HT-29 (cell line): ENCODE data around the gene HUS1B. TPM values are rescaled to one million over a fixed set of nuclear protein-coding genes. Genes with fewer than 3 reads are reported as not detected.

Experiments
- DNase-seq: peaks from one replicate; pipeline ENCODE4 v3.0.0-alpha.2; 2015; ENCODE audit warnings: low spot score
- total RNA-seq: library from RNA; depleted of rRNA; stranded (reverse); fragments of >200 nt; shearing (Covaris generic); gene quantifications from 2 replicates; pipeline ENCODE4 v1.2.3, GENCODE V29; 2014; rRNA removed

HUS1B gene
- total RNA-seq, 1 experiment from 2014 or later = 1.1 TPM

- DNase-seq = no peak
Observed at GRCh38 chr6:622462-622861, 34.4 kb downstream of the HUS1B start.

- DNase-seq = no peak
Observed at GRCh38 chr6:621931-622330, 35.0 kb downstream of the HUS1B start.

DNA sequence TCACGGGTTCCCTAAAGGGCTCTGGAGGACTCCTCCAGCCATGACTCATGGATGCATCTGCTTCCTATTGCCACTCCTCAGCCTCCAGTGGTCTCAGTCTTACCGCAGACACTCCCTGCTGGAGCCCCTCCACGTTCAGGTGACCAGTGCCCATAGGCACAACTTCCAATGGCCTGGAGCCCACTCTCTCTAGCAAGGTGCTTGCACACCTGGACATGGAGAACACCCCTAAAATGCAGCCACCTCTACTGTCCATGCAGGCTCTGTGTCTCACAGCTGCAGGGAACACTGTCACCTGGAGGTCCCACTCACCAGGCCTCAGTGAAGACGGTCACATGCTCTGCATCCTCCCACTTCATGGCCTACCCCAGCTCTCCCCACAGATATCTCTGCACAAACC is 36.0 kb downstream of the HUS1B start:
- DNase-seq = no peak

DNA sequence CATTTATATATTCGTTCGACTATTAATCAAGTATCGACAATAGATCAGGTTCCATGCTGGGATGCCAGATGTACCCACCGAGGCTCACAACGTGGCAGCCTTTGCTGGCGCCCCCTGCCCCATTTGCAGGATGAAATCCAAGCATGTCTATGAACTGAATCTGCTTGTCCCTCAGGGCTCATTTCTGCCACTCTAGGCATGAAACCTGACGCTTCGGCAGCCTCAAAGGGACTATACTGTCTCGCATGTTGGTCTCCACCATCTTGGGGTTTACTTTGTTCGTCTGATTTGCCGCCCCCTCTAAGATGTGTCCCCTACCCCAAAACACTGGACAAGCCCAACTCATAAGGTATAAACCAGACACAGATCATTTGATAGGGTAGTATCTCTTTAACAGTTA is 36.7 kb downstream of the HUS1B start:
- no peak for DNase-seq

DNA sequence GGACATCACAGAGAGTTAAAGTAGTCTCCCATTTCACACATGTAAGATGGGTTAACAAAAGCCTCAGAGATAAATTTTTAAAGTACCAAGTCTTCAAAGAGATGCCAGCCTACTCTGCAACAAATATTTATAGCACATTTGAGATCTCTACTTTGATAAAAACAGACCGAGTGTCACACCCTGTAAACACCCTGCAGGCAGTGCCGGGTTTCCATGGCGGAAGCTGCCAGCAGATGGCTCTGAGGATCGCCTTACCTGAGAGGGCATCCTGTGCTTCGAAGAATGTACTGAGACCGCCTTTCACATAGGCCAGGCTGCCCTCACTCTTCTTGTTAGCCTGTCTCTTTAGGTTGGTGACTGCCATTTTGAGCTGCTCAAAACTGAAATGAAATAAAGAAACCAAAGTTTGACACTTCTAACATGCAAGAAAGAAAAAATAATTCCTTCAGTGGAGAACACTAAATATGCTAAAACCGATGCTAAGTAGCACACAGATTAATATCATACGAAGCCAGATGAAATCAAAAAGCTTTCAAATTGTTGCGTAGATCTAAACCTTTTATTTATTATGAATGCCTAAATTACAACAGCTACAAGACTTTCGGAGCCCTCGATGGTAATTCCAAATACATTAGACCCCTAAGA is 39.3 kb downstream of the HUS1B start:
- DNase-seq = peak; percentile 54

GRCh38 chr6:613981-614380 is 42.9 kb downstream of the HUS1B start:
- no peak for DNase-seq

GRCh38 chr6:611928-612327 is 45.0 kb downstream of the HUS1B start:
- no peak for DNase-seq

DNA sequence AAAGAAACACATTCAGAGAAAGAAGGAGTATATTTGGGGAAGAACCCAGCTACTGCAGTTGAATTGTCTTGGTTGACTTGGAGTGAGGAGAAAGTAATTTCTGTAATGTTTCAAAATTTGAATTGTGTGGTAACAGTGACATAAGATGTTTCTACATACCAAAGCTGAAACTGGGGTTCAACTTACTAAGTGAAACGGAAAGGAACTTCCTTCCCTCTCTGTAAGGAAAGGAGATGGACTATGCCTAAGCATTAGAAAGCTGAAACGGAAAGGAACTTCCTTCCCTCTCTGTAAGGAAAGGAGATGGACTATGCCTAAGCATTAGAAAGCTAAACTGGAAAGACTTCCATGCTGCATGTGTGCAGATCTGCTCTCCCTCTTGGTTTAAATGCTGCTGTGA is 46.0 kb downstream of the HUS1B start:
- no peak for DNase-seq

- DNase-seq = no peak
Observed at GRCh38 chr6:609905-610304, 47.0 kb downstream of the HUS1B start.

DNA sequence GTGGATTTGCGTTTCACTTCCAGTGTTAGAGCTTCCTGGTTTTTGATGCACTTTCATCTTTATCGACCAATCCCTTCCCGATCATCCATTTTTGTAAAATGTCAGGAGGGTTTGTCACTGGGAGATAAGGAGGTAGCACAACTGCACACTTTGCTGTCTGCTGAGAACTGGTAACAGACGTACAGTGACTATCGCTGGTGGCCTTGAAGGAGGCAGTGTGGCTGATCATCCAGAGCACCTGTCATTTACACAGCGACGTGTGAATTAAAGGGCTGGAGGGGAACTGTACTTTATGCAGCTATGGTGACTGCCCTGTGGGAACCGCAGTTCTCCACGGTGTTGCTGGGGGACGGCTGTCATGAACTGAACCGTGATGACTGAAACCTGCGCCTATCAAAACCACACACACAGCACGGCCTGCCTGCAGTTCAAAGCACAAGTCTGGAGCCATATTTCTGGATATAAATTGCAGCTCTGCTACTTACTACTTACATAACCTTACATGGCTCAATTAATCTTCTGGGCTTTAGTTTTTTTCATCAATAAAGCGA is 50.0 kb downstream of the HUS1B start:
- DNase-seq = no peak

Other genes starting within 250 kb of the HUS1B start
- 10.1 and 11.6 TPM in 2 replicates for gene EXOC2, start 36.0 kb upstream of the HUS1B start, total RNA-seq